Stimulated activated CD8-positive, alpha-beta memory T cell treated with anti-CD3 and anti-CD28 coated beads, Interleukin-2, amount 100 ng/mL, for 1 hour (primary cell): Measurements from ENCODE around the gene ZDHHC6.
"Not testable (repeated sequence)": the region's sequence is repeated elsewhere in the genome, so short reads cannot be mapped to it uniquely, and the experiment has no call there.

Experiments used
- DNase-seq, 2 donors: peaks; one replicate each; pipeline ENCODE4 v3.0.0-alpha.2; 2020; ENCODE audit warnings: low read depth in 2 of 2

The ZDHHC6 gene

DNA sequence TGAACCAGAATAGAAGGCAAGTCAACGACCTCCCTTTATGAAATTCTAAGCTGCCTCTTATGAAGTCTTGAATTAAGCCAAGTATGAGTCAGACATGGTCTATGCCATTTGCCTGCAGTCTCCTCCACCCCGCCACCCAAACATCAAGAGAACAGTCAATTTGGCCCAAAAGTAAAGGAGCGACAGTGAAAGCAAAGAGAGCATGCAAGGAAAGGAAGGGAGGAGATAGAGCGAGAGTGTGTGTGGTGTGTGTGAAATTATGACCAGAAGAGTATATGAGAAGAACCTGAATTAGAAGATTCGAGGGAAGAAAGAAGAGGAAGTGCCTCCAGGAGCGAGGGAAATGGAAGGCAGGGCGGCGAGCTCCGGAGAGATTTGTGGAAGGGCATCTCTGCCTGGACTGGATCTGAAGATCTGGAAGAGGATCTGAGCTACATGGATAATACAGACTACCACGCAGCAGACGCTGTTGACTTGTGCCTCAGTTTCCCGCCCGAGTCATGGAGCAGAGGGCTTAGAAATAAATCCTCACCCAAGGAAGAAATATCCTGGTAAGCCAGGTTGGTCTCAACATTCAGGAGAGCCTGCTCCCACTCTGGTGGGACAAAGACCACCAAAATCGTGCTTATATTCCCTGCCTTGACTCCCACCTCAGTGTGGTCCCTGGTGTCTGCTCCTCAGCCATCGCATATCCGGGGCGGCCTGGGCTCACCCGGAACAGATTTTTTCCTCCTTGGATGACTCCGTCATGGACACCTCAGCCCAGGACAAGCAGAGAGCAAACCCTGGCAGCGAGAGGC is 459 bp downstream of the ZDHHC6 start:
- DNase-seq: no peak

DNA sequence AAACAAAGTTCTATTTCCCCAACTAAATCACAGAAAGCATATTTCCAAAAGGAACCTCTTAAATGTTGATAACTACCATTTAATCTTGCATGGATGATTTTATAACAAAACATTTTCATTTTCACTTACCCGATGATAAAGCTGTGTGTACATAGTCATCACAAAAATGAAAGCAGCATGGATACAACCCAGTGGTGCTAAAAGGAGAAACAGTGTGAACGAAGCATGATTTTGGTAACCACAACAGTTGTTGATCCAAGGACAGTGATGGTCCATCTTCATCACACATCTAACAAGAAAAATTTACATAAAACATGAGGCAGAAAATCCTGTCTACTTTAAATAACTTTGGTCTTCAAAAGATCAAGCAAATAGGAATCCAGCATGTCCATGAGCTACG is 4.7 kb downstream of the ZDHHC6 start:
- DNase-seq: no peak

DNA sequence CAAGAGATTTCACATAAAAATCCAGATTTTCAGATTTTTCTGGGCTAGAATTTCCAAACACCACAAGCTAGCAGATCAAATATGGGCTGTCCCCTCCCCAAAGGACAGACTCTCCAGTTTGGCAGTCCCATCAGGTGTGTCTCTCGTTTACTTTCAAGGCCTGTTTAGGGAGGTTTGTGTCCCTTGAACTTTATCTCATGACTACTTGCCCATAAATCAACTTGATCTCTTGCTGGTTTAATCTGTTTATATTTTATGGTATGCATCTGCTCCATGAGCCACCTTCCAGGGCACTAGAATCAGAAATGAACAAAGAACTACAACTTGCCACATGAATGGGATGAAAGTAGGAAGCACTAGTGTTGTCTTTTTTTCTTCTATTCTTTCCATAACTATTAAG is 5.2 kb downstream of the ZDHHC6 start:
- no peak for DNase-seq

DNA sequence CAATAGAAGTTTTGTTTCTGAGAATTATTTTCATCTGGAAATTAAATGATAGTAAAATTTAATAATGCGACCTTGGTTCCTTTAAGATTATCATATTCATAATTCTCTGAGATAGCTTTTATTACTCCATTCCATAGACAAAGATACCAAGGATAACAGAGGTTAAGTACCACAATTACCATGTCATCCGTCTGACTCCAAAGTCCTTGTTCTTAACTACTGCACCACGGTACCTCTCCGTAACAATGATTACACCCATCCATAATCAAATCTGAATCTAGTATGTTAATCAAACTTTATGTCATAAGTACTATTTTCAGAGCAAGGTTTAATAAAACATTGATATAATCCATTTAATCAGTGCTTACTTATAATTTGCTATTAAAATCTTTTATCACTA is 8.4 kb downstream of the ZDHHC6 start:
- DNase-seq: no peak

DNA sequence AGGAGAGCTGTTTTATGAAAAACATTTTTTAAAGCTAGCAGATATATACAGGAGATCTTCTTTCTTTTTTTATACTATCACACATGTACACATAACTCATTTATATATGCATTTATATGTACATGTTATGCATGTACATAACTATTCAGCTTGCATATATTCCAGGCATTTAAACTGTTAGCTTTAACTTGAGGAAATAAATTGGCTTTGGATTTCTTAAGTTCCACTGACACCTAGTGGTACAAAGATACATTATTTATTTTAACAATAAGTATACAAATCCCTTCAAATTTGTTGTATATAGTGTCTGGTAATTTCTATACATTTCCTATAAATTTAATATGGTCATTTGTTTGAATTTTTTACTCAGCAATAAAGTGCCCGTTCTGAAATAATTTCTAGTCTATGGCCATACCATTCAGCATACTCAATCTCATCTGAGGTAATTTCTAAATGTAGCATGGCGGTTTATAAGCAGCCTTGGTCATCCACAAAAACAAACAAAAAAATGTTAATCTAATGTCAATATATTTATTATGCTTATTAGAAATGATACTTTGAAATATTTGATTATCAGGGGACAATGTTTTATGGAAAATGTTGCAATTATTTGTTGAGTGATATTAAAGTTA is 11.6 kb downstream of the ZDHHC6 start:
- DNase-seq: no peak

DNA sequence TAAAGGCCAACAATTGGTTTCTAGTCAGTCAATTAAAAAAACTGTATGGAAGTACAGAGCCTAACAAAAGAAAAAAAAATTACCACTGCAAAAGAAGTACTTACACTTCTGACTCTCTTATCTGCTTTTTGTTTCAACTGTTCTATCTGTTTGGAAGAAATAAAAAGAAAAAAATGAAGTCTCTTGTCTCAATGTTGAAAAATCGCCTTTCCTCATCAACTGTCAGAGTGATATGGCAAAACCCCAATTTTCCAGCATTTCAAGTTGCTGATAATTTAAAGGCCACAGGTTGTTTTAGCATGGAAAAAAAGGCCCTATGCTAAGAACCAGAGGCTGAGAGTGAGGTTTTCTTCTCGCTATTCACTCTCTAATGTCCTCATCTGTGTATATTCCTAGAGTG is 13.6 kb downstream of the ZDHHC6 start:
- DNase-seq: no peak

DNA sequence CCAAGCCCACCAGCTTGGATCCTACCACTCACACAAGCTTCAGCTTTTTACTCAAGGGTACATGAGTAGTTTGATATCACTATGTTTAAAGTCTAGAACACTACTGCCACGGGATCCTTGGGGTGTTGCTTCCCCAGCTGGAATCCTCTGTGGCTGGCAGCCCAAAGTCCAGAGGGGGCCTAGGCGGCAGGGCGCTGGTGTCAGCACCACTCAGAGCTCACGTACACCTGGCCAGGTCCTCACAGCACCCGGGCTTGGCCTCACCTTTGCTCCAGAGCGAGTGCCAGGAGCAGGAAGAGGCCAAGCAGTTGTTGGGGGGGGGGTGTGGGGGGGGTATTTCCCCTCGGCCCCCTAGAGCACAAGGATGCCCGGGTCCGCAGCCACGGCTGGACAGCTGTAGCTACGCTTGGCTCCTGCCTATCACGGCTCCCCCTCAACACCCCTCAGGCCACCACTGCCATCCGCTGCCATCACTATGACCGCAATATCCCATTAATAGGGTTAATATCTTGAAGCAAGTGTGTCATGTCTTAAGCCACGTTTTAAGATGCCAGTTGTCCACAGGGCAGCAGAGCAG is 17.0 kb downstream of the ZDHHC6 start:
- DNase-seq: no peak

DNA sequence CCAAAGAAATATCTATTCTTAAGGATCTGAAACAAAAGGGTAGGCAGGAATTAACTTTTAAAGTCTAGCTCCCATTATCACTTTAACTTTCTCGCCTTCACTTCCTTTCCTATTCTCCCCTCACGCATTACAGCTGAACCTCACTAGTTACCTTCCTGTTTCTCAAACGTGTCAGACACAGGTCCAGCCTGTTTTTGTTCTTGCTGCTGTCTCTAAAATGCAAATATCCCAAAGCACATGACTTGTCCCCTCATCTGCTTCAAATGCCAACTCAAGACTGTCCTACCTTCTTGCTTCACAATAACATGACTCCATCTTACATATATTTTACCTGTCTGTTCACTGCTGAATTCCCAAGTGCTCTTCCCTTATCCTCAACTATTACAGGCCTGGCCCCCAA is 17.6 kb downstream of the ZDHHC6 start:
- no peak for DNase-seq

DNA sequence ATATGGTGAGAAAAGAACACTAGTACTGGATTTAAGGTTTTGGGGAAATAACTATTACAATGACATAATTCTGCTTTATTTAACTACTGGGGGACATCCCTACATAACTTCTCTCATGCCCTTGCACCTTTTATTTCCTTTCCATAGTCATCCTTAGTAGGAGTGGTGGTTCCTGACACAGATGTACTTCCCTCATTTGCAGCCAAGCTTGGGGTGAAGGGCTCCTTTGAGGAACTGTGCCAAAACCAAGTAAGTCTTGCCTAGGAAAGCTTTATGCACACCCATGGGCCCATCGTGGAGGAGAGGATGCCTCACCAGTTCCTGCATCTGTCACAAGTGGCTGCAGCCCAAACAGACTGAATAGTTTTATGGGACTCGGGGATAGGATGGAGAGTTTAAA is 20.6 kb downstream of the ZDHHC6 start:
- DNase-seq: no peak

DNA sequence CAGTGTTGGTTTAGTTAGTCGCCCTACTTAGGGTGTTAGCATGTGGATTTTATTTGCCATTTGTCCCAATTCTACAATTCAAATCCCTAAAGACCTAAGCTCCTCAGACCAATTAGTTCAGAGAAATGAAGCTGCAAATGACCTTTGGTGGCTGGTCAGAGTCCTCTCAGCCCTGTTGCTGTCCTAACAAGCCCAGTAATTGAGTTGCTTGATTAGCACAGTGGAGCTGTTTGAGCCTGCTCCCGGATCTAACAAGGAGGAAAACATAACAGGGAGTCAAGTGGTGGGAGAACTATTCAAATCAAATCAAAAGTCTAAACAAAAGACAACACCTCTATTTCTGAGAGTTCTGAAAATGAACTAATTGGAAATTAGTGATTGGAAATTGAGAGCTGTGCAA is 22.1 kb downstream of the ZDHHC6 start:
- no peak for DNase-seq

DNA sequence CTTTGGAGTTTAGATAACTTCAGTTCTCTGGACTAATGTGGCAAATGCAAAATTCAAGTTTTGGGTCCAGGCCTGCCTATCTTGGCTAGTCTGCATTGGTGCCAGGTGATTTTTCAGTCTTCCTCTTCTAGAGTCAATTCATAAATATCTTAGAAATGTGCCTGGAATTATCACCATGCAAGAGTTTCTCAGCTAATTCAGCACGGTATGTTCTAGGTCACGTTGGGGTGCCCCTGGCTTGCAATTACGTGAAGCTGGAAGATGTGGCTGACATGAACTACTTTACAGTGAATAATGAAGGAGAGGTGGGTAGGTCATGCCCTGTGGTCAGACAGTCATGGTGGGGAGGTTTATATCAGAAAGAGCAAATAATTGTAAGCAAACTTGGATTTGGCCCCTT is 25.0 kb downstream of the ZDHHC6 start:
- no peak for DNase-seq

DNA sequence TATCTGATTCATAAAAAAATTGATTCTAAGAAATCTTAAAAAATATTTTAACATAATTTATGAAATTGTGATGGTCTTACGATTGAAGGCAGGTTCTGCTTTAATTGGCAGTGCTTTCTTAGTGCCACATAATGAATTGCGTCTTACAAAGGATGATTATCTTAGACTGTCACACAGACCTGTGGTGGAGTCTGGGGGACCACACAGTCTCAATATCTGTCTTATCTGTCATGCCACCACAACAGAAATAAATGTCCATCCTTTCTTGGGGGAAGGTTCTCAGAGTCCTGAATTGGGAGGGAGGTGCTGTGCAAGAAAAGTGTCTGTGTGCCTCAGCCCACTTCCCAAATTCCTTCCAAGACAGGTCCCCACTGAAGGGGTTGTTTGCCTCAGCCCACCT is 34.0 kb downstream of the ZDHHC6 start:
- DNase-seq: no peak

DNA sequence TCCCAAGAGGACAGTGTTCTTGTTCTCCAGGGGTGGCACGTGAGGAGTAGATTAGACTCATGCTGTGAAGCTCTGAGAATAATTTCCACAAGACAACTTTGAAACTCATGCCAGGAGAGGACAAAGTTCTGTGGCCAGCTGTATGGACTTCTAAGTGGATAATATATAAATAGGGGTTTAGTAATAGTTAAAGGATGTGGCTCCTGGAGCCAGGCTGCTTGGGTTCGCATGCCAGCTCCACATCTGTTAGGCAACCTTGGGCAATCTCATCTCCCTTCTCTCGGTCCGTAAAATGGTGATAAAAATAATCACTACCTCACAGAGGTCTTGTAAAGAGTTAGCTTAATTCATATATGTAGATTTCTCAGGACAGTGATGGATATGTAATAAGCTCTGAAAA is 37.0 kb downstream of the ZDHHC6 start:
- DNase-seq: no peak

DNA sequence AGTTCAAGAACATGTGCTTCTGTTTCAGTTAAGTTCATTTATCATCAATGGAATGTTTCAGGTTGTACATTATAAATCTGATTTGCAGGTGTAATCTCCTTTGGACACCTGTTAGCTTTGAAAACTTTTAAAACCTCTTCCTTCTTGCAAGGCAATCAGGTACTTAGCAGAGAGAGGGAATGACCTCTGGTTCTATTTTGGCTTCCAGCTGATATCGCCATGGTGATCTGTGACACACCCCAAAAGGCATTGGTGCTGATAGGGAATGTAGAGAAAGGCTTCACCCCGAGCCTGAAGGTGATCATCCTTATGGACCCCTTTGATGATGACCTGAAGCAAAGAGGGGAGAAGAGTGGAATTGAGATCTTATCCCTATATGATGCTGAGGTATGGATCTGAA is 37.4 kb downstream of the ZDHHC6 start:
- no peak for DNase-seq

DNA sequence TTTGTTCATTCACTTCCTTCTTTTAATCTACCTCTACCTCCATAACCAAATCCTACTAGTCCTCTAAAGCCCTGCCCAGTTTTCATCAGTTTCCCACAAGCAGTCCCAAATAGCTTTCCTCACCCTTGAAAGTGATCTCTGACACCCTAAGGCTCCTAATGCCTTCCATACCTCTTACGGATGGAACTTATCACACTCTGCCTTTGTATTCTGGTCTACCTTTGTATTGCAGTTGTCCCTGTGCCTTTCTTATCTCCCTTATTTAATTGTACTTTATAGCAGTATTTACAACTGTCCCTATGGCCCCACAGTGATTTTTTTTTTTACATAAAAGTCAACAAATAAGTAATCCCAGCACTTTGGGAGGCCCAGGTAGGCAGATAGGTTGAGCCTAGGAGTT is 39.0 kb downstream of the ZDHHC6 start:
- no peak for DNase-seq

DNA sequence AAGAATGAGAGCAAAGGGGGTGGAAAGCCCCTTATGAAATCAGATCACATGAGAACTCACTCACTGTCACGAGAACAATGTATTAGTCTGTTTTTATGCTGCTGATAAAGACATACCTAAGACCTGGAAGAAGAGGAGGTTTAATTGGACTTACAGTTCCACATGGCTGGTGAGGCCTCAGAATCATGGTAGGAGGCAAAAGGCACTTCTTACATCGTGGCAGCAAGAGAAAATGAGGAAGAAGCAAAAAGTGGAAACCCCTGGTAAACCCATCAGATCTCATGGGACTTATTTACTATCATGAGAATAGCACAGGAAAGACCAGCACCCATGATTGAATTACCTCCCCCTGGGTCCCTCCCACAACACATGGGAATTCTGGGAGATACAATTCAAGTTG is 39.9 kb downstream of the ZDHHC6 start:
- not testable (repeated sequence) for DNase-seq

DNA sequence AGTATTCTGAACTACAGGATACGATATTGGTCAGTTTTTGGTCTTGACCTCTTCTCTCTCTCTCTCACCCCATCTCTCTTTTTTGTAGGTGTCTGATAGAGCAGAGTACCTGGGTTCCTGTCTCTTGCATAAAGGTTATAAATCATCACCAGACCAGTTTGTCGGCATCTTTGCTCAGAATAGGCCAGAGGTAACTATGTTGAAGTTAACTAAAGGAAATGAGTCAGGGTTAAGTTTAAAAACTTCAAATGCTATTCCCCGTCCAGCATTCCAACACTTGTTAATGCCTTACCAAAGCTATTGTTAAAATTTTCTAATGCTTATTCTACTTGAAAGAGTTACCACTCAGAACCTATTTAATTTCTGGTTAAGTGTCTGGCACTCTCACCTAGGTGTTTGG is 42.1 kb downstream of the ZDHHC6 start:
- no peak for DNase-seq

DNA sequence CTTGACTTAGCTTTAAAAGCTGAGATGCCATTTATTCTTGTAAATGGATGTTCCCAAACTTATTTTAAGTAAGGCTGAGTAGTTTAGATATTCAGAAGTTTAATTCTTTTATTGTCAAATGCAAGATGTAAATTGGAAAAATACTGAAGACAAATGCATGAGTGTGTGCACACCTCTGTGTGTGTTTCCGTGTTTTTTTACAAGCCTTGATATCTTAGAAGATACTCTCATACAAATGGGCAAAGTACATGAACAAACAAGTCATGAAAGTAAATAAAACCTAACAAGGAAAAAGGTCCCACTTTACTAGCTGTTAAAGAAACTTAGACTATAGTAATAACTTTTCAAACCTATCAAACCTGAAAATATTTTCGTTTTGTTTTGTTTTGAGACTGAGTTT is 43.8 kb downstream of the ZDHHC6 start:
- DNase-seq: no peak

DNA sequence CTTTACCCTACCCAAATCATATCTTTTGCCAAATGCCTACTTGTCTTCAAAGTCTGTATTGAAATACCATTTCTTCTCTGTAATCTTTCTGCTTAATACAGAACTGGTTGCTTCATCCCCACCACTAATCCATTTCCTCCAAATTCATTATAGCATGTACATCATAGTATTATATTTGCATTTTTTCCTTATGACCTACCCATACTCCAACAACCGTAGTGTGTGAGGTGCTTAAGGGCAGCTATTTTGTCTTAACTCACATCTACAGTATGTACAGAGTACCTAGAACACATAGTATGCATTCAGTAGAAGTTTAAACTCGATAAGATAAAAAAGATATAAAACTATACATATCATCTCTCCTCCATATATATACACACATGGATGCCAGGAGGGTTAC is 49.1 kb downstream of the ZDHHC6 start:
- DNase-seq: no peak

DNA sequence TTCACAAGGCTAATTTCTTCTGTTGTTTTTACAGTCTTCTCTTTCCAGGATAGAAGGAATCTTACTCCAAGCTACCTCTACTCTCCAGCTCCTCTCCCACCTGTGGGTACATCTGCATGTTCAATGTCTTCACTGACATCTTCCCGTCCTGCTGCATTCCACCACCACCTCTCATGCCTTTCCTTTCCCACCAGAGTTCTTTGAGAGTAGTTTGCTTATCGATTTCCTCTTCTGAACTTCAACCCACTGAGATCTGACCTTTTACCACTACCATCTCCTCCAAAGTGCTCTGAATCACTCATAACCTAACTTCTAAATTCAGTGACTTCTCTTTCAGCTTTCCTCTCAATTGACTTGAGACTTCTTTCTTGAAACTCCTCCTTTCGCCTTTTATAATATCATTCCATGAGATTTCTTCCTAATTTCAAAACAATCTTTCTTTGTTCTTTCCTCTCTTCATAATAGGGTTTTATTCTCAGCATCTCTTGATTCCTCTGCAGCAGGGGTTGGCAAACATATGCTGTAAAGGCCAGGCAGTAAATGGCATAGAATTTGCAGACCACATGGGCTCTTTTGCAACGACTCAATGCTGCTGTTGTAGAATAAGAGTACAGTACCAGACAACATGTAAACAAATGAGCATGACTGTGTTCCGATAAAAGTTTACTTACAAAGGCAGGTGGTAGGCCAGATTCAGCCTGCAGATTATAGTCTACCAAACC is 50.7 kb downstream of the ZDHHC6 start:
- no peak for DNase-seq

DNA sequence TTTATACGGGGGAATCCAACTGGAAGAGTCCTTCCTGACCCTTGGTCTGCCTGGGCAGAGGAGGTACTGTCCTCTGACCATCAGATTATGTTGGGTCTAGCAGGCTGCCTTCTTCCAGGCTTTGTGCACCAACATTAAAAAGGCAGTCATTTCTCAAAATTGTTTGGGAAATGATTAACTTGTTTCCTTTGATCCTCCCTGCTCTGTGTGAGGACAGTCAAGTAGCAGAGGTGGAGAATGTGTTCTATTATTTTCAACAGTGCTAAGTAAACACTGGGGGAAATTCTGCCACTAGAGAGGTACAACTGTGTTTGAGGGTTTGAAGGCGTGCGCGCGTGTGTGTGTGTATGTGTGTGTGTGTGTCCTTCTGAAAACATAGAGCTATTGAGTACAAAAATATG is 52.2 kb downstream of the ZDHHC6 start:
- no peak for DNase-seq

DNA sequence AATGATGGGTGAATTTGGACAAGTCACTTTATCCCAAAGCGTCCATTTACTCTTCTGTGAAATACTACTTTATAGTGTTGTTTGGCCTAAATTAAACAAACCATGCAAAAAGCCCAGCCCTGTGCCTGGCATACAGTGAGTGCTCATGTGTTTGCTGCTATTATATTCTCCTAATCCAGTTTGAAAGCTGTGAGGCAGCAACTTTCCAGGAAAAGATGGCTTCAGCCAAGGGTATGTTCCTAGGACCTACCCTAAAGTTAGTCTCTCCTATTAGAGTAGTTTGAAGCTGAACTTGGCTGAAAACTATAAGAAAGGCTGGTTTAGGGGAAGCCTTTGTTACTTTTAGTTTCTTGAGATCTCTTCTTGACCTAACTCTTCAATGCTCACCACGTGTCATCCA is 52.9 kb downstream of the ZDHHC6 start:
- DNase-seq: no peak

DNA sequence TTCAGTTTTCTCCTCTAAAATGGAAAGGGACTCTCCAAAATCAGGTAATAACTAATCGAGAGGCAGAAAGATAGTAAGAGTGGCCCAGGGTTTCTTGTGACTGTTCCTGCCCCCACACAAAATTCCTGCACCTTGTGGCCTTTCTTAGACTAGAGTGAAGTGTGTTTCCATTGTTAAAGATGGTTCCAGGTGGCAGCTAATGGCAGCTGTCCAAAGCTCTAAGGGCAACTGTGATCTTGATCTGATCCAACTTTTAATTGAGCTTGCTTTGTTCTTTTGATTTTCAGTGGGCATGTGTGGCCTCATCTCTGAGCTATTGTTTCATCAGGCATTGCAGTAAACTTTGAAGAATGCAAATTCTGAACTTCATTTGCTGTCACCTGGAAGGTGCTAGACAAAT is 53.4 kb downstream of the ZDHHC6 start:
- no peak for DNase-seq
